HCT116 (cell line): ENCODE measurements around the gene CES5A. TPM values are rescaled to one million over a fixed set of nuclear protein-coding genes. Genes with fewer than 3 reads are reported as not detected.

Source experiments
- ATAC-seq: fragments of 200-7000 bp; cut with Tn5 transposase; 2 replicates; pipeline ENCODE4 v1.9.1; 2020; ENCODE audit warnings: mild to moderate bottlenecking, moderate library complexity
- BruUV-seq: library from RNA; stranded (reverse); fragments of 400-500 nt; replicated peaks from 2 replicates; lab custom pipeline; 2021; lab: Mats Ljungman, UMichigan
- CTCF ChIA-PET: fragments of 300-600 bp; sonication (Branson Sonifier 250); formaldehyde crosslinking; loops from one replicate; lab custom pipeline; 2021; ENCODE audit warnings: antibody characterized with exemption; lab: Charles Lee
- POLR2A ChIA-PET: fragments of 300-600, 350-600 bp; sonication (Branson Sonifier 250); formaldehyde crosslinking; loops from one replicate; lab custom pipeline; 2021; ENCODE audit warnings: antibody characterized with exemption; lab: Charles Lee
- RAD21 ChIA-PET, 2 experiments: fragments of 300-600 bp; sonication (Branson Sonifier 250); formaldehyde crosslinking; loops; one replicate each; lab custom pipeline; 2023; ENCODE audit warnings: low total read pairs in 2 of 2; ENCODE audit not compliant: uncharacterized antibody in 2 of 2, unreplicated experiment in 2 of 2, low non-redundant PET in 1 of 2; lab: Charles Lee
- DNase-seq: peaks from one replicate; pipeline ENCODE4 v3.0.0-alpha.2; 2010; ENCODE audit warnings: low read depth, low spot score
- H2AFZ ChIP-seq: fragments of 200-600 bp; shearing (Covaris generic), sonication (generic); 2 replicates; pipeline ENCODE4 v1.6.1; 2017; ENCODE audit warnings: low read depth, mixed run types, mixed read lengths, antibody characterized with exemption, low read length; ENCODE audit not compliant: poor library complexity, severe bottlenecking
- H3K27ac ChIP-seq: 2 replicates; pipeline ENCODE4 v1.5.1; 2012; ENCODE audit warnings: low read depth, low read length
- H3K27me3 ChIP-seq: fragments of 200-600 bp; sonication (generic); 2 replicates; pipeline ENCODE4 v1.6.1; 2016; ENCODE audit warnings: mixed run types, low read length, mixed read lengths; ENCODE audit not compliant: insufficient read depth
- H3K36me3 ChIP-seq, 2 experiments: fragments of 200-500 bp in 1 of 2; fragments of 200-600 bp in 1 of 2; sonication (Bioruptor generic) in 1 of 2; sonication (generic) in 1 of 2; 2 replicates each; pipeline versions ENCODE4 v1.5.1 to v1.6.1; 2014 to 2016; ENCODE audit warnings: low read length in 2 of 2, inconsistent platforms in 1 of 2, mixed read lengths in 1 of 2, mixed run types in 1 of 2; ENCODE audit not compliant: insufficient read depth in 2 of 2, control insufficient read depth in 1 of 2
- H3K4me1 ChIP-seq, 2 experiments: fragments of 200-600 bp in 1 of 2; sonication (generic) in 1 of 2; 2 replicates each; pipeline versions ENCODE4 v1.5.1 to v1.6.1; 2012 to 2017; ENCODE audit warnings: low read length in 2 of 2, inconsistent platforms in 1 of 2, mild to moderate bottlenecking in 1 of 2, mixed read lengths in 1 of 2, mixed run types in 1 of 2, moderate library complexity in 1 of 2; ENCODE audit not compliant: insufficient read depth in 2 of 2, control insufficient read depth in 1 of 2
- H3K4me2 ChIP-seq: fragments of 200-600 bp; sonication (generic); 2 replicates; pipeline ENCODE4 v1.6.1; 2017; ENCODE audit warnings: mixed run types, low read length, mixed read lengths
- H3K4me3 ChIP-seq, 2 experiments: fragments of 200-600 bp in 1 of 2; sonication (generic) in 1 of 2; replicated peaks in 1 of 2; 2 replicates each; pipeline ENCODE4 v1.5.1; 2011 to 2016; ENCODE audit warnings: low read length in 2 of 2, control low read depth in 1 of 2, low read depth in 1 of 2, mild to moderate bottlenecking in 1 of 2, mixed read lengths in 1 of 2, mixed run types in 1 of 2
- H3K79me2 ChIP-seq: fragments of 200-600 bp; sonication (generic); 2 replicates; pipeline ENCODE4 v1.6.1; 2017; ENCODE audit warnings: mild to moderate bottlenecking, mixed run types, low read length, moderate library complexity, mixed read lengths; ENCODE audit not compliant: insufficient read depth
- H3K9ac ChIP-seq: fragments of 200-600 bp; sonication (generic); 2 replicates; pipeline ENCODE4 v1.6.1; 2016; ENCODE audit warnings: low read length, mixed read lengths
- H3K9me2 ChIP-seq: fragments of 200-600 bp; sonication (generic), shearing (Covaris generic); 2 replicates; pipeline ENCODE4 v1.6.1; 2017; ENCODE audit warnings: mixed run types, mild to moderate bottlenecking, moderate library complexity; ENCODE audit not compliant: insufficient read depth
- H3K9me3 ChIP-seq, 2 experiments: fragments of 200-500 bp in 1 of 2; fragments of 200-600 bp in 1 of 2; sonication (Bioruptor generic) in 1 of 2; sonication (generic) in 1 of 2; 2 replicates each; pipeline ENCODE4 v1.6.1; 2014 to 2017; ENCODE audit warnings: low read length in 2 of 2, mixed read lengths in 2 of 2, inconsistent platforms in 1 of 2, low read depth in 1 of 2, mild to moderate bottlenecking in 1 of 2, mixed run types in 1 of 2, moderate library complexity in 1 of 2; ENCODE audit not compliant: control insufficient read depth in 1 of 2, insufficient read depth in 1 of 2
- H4K20me1 ChIP-seq: fragments of 200-600 bp; sonication (generic), shearing (Covaris generic); 2 replicates; pipeline ENCODE4 v1.6.1; 2017; ENCODE audit warnings: mixed run types, mild to moderate bottlenecking, moderate library complexity; ENCODE audit not compliant: insufficient read depth
- ELF1 ChIP-seq: IDR thresholded peaks from 2 replicates; pipeline ENCODE4 v1.6.1; 2012; ENCODE audit warnings: low read depth, borderline replicate concordance
- EZH2phosphoT487 ChIP-seq: fragments of 200-600 bp; IDR thresholded peaks from 2 replicates; pipeline ENCODE4 v1.6.1; 2018; ENCODE audit warnings: antibody characterized with exemption, borderline replicate concordance
- JUND ChIP-seq: IDR thresholded peaks from 2 replicates; pipeline ENCODE4 v1.6.1; 2012
- RAD21 ChIP-seq: IDR thresholded peaks from 2 replicates; pipeline ENCODE4 v1.6.1; 2012; ENCODE audit warnings: low read depth, mild to moderate bottlenecking
- SIN3A ChIP-seq: IDR thresholded peaks from 2 replicates; pipeline ENCODE4 v1.6.1; 2012; ENCODE audit warnings: low read depth
- SP1 ChIP-seq: IDR thresholded peaks from 2 replicates; pipeline ENCODE4 v1.6.1; 2012; ENCODE audit warnings: low read depth
- SRF ChIP-seq: IDR thresholded peaks from 2 replicates; pipeline ENCODE4 v1.6.1; 2012; ENCODE audit warnings: low read depth
- TCF7L2 ChIP-seq: IDR thresholded peaks from 2 replicates; pipeline ENCODE4 v1.7.0; 2011; ENCODE audit warnings: borderline replicate concordance, inconsistent platforms; ENCODE audit not compliant: insufficient read depth, insufficient read length; ENCODE audit errors: extremely low read depth
- intact Hi-C: fragments of 100-400 bp; cut with micrococcal nuclease; formaldehyde crosslinking; loops from 2 replicates; pipeline ENCODE4 v1.10.0; 2022
- total RNA-seq: library from RNA; stranded (reverse); gene quantifications from one replicate; pipeline ENCODE4 v1.2.1, GENCODE V29; 2021; ENCODE audit not compliant: unreplicated experiment
- TF ChIP-seq, protein P1 (sequence below), 3 experiments: fragments of 200-600 bp in 1 of 3; sonication (generic) in 1 of 3; IDR thresholded peaks in 2 of 3; conservative IDR thresholded peaks in 1 of 3; 2 replicates each; pipeline ENCODE4 v1.5.1; 2012 to 2017; ENCODE audit warnings: low read depth in 2 of 3, low read length in 2 of 3, antibody characterized with exemption in 1 of 3, borderline replicate concordance in 1 of 3, control low read depth in 1 of 3, mild to moderate bottlenecking in 1 of 3, mixed read lengths in 1 of 3, mixed run types in 1 of 3, moderate library complexity in 1 of 3; ENCODE audit not compliant: insufficient read depth in 1 of 3

The CES5A gene
- total RNA-seq, 1 experiment from 2014 or later: not detected

- no peak for TF ChIP-seq SRF
- TF ChIP-seq, all 23 proteins: peak for 0
- intact Hi-C loops: loop anchor here (5.0 kb wide), 1 partner anchor 72 kb away; no protein-coding TSS in a partner anchor
- ChIA-PET CTCF (no interaction called here), POLR2A (no interaction called here), RAD21 (no interaction called here)
- no peak for ATAC-seq
- Histone ChIP-seq H3K9me2 (no peaks in the 10 kb centered on the region), H3K4me3 (no peak overlapping the region), H2AFZ (no peak overlapping the region), H3K9me3 (no peaks in the 10 kb centered on the region), H4K20me1 (no peaks in the 10 kb centered on the region), H3K79me2 (no peaks in the 10 kb centered on the region), H3K4me1 (no peaks in the 10 kb centered on the region), H3K27me3 (no peaks in the 10 kb centered on the region), H3K4me2 (no peak overlapping the region), H3K9ac (no peak overlapping the region), H3K27ac (no peak overlapping the region), H3K36me3 (no peaks in the 10 kb centered on the region)
- DNase-seq: no peak
- BruUV-seq: no TSS peak
Measured at GRCh38 chr16:55834049-55834448, 41.1 kb downstream of the CES5A start.

DNA sequence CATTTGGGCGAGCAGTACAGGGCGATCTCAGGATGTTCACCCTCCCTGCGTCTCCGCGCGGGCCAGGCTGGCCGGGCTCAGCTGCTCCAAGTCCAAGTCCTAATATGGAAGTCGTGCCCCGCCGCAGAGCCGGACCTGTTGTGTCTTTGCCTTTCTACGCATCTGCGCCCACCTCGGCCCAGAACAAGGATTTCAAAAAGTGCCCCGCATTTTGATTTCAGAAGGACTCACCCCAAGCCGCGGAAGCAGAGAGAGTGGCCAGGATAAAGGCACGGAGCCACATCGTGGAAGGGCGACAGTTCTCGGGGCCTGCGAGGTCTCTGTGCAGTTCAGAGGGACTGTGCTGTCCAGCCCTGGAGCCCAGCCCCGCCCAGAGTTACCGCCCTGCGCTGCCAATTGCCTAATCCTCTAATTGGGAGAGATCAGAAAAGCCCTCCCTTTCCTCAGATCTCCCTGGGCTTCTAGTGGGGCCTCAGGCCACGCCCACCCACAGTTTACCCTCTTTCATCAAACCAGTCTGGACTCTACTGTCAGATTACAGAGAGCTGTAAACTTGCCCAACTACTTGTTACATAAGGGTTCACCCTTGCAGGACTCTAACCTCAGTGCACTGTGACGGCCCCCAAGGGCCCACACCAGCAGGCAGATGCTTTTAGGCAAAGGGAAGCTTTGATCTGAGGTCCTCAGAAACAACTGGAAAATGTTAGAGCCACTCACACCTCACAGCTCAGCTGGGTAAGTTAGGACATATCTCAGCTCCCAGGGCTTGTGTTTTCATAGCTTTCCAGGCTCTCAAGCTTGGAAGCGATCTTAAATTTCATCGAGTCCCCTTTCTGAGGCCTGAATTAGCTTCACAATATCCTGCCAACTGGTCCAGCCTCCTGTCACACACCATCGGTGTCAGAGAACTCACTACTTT is 42.1 kb downstream of the CES5A start, which contains the start of gene CES1:
TSS of gene CES1 (minus strand) at position 324 of the 919 bp plus-strand sequence. CDS start at position 283, 41 bp downstream.
- TF ChIP-seq, protein P1, sequence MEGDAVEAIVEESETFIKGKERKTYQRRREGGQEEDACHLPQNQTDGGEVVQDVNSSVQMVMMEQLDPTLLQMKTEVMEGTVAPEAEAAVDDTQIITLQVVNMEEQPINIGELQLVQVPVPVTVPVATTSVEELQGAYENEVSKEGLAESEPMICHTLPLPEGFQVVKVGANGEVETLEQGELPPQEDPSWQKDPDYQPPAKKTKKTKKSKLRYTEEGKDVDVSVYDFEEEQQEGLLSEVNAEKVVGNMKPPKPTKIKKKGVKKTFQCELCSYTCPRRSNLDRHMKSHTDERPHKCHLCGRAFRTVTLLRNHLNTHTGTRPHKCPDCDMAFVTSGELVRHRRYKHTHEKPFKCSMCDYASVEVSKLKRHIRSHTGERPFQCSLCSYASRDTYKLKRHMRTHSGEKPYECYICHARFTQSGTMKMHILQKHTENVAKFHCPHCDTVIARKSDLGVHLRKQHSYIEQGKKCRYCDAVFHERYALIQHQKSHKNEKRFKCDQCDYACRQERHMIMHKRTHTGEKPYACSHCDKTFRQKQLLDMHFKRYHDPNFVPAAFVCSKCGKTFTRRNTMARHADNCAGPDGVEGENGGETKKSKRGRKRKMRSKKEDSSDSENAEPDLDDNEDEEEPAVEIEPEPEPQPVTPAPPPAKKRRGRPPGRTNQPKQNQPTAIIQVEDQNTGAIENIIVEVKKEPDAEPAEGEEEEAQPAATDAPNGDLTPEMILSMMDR (IDR thresholded peaks at IDR 0.05 in 2 of 3, conservative IDR thresholded peaks at IDR 0.05 in 1 of 3; ENCODE audit: borderline replicate concordance in 1 of 3, insufficient read depth in 1 of 3, low read depth in 2 of 3, low read length in 2 of 3): no peak
- no peak for TF ChIP-seq SIN3A
- TF ChIP-seq TCF7L2: no peak
- TF ChIP-seq RAD21: no peak
- TF ChIP-seq JUND: no peak
- no peak for TF ChIP-seq ELF1
- no peak for TF ChIP-seq EZH2phosphoT487
- TF ChIP-seq SP1: no peak
- no peak within 1 kb of the TSS for H2AFZ ChIP-seq
- no peaks in the 10 kb centered on the region for H3K27me3 ChIP-seq
- ChIA-PET RAD21 (no interaction called here), POLR2A (no interaction called here), CTCF (interaction anchor here (1.5 kb wide), 1 partner anchor 368 kb away, joined by 4 read pairs; no protein-coding TSS in a partner anchor)
- H3K4me2 ChIP-seq: no peak within 1 kb of the TSS
- intact Hi-C loops: loop anchor here (5.0 kb wide), 1 partner anchor 71 kb away; no protein-coding TSS in a partner anchor
- no peak for ATAC-seq
- no peaks in the 10 kb centered on the region for H3K36me3 ChIP-seq
- no peak for DNase-seq
- no peaks in the 10 kb centered on the region for H3K9me3 ChIP-seq
- no peak within 1 kb of the TSS for H3K9ac ChIP-seq
- no peaks in the 10 kb centered on the region for H4K20me1 ChIP-seq
- no peak within 1 kb of the TSS for H3K4me3 ChIP-seq
- no peak within 1 kb of the TSS for H3K27ac ChIP-seq
- no peaks in the 10 kb centered on the region for H3K4me1 ChIP-seq
- no TSS peak for BruUV-seq
- no peaks in the 10 kb centered on the region for H3K9me2 ChIP-seq
- no peaks in the 10 kb centered on the region for H3K79me2 ChIP-seq
